Activated CD4-positive, alpha-beta T cell treated with anti-CD3 and anti-CD28 coated beads, Interleukin-2, amount 50 U/mL, for 24 hours (primary cell): ENCODE results near the gene SLC24A1.

ENCODE experiments used
- DNase-seq, 2 donors: peaks; one replicate each; pipeline ENCODE4 v3.0.0-alpha.2; 2020; ENCODE audit warnings: low read depth in 1 of 2, low spot score in 1 of 2

SLC24A1 gene

DNA sequence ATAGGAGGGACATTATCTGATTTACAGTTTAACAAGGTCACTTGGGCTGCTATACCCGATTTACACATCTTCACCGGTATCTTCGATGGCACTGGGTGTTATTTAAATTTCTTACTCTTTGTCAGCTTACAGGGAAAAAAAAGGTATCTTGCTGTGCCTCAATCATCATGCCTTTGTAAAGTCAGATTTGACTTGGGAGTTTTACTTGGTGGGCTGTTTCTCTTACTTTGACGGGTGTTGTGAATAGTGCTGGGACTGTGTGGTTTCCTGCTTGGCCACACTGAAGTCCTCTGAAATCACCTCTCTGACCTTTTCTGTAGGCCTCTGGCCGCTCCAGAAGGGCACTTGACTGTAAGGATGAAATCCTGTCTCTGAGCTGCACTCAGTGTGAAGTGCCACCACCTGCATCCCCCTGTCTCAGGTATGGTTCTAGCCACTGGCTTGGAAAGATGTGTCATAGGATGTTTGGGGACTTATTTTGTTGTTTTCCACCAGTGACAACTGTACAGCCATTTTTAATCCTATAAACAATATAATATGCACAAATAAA is 3.1 kb upstream of the SLC24A1 start:
- no peak for DNase-seq

DNA sequence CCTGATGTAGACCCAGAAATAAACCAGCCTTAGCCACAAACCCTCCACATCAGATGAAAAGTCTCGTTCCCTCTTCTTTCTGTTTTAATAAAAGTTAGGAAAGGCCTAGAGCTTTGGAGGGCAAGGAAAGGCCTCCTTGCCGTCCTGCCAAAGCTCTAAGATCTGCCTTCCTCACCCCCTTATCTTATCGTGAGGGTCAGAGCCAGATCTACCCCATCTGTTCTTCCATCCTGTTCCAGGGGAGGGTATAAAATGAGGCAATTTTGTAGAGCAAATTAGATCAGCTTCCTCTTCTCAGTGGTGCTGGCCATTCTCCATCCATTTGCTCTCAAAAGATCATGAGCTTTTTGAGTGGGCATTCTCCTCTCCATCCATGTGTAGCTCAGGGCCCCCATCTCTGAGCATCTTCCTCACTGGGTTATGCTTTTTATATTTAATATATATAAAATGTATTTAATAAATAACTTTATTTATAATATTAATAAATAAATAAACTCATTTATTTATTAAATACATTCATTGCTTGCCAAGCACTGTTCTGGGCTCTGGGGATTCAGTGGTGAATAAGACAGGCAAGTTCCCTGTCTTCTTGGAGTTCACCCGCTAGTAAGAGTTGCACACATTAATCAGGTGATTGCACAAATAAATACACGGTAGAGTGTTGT is 2.0 kb upstream of the SLC24A1 start:
- no peak for DNase-seq

DNA sequence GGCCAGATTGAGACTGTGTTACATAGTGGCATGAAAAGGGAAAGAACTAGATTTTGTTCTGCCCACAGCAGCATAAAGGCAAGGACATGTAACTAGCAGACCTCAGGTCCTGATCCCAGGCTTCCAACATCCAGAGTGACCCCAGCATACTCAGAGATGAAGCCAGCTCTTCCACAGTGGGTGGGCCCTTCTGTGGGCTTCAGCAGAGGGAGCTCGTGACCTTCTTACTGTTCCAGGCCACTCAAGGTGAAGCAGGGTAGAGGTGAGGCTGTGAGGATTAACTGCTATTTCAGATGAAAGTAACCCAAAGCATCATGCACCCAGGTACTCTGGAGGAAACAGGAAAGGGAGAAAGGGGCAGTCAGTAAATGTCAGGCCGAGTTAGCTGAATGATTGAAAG is 905 bp upstream of the SLC24A1 start:
- no peak for DNase-seq

DNA sequence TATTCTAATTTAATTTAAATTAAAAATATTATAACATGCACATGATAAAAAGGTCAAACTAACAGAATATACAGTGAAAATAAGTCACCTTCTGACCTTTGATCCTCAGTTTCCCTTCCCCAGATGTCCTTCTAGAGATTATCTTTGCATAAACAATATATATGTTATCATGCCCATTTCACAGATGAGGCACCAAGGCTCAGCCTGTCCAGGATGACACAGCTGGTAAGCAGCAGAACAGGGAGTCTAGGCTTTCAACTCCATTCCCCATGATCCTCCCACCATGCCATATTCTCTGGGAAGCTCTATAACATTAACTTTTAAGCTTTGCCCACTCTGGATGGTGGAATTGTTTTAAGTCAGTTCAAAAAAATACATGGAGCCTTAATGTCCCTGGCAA is 1.4 kb downstream of the SLC24A1 start:
- DNase-seq: no peak

DNA sequence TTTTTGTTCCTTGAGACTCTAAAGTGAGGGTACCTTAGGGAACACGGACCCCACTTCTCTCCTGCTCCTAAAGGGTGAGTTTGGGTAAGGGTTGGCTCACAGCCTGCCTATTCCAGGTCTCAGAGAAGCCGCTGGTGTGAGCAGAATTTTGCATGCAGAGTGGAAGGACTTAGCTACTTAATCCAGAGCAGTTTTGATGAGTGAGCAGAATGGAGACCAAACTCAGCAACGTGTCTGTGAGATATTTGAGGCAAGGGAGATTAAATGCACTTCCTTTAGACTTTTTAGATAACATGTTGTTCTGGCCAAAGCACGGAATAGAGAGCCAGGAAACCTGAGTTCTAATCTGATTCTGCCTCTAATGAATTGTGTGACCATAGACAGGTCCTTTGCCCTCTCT is 5.1 kb downstream of the SLC24A1 start:
- DNase-seq: no peak

DNA sequence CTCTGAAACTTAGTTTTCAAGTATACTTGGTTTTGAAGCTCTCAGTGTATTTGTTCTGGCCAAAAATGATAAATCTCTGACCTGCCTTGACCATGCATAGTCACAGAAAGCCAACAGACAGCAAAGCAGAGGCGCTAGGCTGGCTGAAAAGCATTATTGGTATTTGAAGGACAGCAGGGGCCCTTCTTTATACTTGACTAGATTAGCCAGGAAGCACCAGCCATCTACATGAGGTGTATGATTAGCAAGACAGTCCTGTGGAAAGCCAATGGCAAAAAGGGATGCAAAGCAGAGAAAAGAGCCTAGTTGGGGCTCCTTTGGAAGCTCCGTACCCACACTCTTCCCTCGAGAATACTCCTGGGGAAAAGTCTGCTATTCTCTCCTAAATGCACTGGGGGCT is 7.8 kb downstream of the SLC24A1 start:
- DNase-seq: no peak

DNA sequence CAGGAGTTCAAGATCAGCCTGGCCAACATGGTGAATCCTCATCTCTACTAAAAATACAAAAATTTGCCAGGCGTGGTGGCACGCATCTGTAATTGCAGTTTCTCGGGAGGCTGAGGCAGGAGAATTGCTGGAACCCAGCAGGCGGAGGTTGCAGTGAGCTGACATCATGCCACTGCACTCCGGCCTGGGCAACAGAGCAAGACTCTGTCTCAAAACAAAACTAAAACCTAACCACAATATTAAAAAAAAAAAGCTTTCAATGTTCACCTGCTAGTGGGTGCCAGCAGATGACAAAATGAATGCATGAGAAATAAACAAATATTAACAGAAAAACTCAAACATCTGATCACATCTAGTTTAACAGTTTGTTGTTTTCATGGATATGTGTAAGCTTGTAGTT is 9.0 kb downstream of the SLC24A1 start:
- DNase-seq: no peak

DNA sequence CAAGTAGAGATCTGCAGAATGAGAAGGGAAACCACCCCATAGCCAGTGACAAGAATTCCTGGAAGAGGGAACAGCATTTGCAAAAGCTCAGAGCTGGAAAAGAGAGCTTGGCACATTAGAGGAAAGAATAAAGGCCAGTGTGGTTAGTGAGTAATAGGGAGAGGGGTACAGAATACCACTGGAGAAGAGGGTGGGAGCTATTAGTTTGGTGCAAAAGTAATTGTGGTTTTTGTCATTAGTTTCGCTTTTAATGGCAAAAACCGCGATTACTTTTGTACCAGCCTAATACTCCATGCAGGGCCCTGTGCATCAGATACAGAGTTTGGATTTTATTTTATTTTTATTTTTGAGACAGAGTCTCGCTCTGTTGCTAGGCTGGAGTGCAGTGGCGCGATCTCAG is 9.8 kb downstream of the SLC24A1 start:
- no peak for DNase-seq

DNA sequence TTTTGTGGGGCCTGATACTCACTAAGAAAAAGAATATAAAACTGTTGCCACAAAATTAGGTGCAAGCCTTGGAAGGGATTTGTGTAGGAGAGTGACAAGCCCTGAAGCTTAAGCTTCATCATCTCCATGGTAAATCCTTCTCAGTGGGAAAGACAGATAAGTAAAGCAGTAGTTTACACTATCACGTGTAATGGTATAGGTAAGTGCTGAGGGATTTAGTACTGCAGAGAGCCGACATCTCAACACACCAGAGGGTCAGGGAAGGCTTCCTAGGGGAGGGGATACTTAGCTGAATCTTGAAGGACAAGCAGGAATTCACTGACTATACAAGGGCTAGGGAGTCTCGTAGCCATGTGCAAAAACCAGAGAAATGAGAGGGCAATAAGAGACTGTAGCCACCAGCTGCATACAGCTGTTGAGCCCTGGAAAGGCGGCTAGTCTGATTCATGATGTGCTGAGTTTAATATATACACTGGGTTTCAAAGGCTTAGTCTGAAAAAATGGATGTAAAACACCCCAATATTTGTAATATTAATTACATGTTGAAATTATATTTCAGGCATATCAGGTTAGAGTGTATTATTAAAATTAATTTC is 11.1 kb downstream of the SLC24A1 start:
- DNase-seq: no peak

DNA sequence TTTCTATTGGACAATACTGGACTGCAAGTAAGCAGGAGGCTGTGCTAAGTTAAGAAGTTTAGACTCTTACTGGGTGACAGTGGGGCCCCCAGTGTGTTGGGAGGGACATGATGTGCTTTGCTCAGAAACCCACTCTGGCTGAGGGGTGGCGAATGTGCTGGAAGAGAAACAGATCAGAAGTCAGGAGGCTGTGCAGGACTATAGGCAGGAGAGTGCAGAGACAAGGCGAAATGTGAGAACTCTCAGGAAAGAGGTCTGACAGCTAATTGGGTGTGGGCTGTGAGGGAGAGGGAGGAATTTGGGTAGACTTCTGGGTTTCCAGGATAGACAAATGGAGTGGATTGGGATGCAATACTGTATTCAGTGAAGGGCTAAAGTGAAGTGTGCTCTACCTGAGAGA is 12.0 kb downstream of the SLC24A1 start:
- no peak for DNase-seq

DNA sequence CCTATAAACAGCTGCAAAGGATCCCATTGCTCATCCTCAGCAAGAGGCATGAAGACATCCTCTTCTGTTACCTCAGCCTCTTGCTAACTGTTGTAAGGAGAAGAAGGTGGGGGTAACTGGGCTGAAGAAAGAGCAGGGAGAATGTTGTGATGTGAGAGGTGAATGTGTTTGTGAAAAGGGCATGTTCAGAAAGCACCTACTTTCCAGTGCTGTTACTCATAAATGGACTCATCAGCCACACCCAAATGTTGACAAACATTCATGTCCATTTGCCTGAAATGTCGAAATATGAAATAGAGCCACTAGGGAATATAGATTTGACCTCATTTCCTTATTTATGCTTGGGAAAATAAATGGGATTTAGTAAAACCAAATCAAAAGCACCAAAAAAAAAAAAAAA is 12.6 kb downstream of the SLC24A1 start:
- no peak for DNase-seq

DNA sequence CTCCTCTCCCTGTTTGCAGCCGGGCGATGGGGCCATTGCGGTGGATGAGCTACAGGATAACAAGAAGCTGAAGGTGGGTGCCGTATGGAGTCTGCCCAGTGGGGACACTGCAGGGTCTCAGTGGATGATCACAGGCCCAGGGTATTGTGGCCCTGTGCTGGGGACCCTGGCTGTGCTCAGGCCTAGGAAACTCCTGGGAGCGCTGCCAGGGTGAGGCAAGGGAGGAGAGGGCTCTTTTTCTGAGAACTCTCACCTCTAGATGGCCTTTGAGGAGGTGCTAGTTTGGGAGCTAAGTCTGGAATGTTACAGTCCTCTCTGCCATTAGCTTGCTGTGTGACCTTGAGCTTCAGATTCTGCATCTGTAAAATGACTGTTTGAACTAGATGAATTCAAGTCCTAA is 16.4 kb downstream of the SLC24A1 start:
- DNase-seq: no peak

DNA sequence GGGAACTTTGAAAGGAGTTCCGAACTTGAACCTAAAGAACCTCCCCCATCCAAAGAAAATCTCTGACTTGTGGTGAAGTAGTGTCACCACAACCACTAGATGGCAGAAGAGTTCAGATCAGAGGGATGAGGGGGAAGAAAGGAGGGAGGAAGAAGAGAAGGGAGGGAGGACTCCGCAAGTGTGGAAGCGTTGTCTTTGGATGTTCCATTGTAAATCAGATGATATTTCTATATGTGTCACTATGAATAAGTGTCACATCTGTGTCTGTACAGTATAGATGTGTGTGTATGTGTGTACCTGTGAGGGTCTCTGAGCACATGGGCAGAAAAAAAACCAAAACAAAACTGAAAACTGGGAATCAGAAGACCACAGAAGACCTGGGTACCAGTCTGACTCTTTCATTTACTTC is 16.9 kb downstream of the SLC24A1 start:
- peak in 1 of 2 donors; percentile 35 for DNase-seq

DNA sequence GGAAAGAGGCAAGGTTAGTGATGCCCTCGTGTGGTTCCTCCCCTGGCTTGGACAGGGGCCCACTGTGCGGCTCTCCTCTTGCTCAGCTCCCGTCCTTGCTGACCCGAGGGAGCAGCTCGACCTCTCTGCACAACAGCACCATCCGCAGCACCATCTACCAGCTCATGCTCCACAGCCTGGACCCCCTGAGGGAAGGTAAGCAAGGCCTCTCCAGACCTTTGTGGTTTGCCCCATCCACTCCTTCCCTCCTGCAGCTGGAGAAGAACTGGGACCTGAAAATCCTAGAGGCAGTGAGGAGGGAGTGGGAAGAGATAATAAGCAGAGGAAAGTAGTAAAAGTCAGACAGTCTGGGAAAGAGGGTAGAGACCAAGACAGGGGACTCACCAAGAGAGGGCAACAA is 17.8 kb downstream of the SLC24A1 start:
- no peak for DNase-seq

DNA sequence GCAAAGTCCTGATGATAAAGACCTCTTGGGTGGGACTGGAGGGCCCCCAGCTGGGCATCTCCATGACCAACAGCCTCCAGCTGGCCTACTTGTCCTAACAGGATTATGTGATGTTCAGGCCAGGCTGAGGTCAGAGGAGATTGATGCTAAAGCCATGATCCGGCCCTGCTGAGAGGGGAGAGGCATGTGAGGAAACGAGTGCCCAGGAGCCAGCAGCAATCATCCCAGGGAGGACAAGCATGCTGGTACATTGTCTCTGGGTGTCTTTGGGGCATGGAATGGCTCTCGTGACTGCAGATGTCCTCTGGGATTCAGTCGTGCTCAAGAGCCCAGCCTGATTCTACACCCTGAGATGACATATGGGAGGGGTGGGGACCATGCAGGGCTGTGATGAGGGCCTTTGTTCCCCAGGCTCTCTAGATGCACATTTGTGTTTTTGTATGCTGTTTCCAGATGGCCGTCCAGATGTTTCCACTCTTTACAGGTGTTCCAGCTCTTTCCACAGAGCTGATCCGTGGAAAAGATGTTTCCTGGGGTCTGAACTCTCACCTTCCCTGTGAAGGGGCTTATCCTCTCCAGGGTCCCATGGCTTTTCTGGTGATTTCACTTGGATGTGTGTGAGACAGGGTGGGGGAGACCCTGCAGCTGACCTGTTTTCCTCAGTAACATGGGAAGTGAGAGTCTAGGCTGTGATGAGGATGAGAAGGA is 20.2 kb downstream of the SLC24A1 start:
- DNase-seq: no peak

DNA sequence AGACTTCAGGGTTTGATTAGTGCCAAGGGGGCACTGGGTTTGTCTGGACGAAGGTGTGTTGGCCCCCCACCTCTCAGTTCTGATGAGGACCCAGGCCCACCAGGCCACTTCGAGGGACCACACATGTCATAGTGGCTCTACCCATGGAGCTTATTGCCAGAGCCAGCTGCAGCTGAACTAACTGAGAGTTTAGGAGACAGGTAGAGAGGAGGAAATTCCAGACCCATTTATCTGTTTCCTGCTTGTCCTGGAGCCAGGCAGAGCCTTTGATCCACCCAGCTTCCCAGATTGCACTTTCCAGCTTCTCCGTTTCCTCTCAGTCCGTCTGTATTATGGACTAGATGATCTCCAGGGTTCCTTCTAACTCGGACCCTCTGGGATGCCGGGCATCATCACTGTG is 20.9 kb downstream of the SLC24A1 start:
- no peak for DNase-seq

DNA sequence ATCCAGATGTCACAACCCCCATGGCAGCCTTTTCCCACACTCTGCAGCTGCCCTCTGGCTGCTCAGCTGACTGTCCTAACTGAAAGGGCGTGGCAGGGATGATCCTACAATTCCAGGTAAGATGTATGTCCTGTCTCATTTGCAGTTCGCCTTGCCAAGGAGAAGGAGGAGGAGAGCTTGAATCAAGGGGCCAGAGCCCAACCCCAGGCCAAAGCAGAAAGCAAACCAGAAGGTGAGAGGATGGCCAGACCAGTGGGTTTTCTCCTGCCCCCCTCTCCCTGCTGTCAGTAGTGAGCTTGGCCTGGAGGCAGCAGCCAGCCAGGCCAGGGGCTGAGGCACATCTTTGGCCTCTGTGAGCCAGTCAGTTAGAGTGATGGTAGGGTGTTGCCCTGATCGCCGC is 22.5 kb downstream of the SLC24A1 start:
- no peak for DNase-seq

DNA sequence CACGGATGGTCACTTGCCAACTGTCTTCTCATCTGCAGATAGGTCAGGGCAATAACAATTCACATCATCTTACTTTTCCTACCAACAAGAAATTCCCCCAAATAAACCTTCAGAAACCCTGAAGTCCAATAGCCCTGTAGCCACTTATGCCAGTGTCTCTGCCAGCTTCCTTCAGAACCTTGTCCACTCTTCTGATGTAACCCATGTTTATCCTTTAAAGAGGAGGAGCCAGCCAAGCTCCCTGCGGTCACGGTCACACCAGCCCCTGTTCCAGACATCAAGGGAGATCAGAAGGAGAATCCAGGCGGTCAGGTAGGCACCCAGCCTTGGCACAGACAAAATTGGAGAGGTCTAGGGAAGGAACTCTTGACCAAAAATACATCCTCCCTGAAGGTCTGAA is 23.7 kb downstream of the SLC24A1 start:
- DNase-seq: no peak

DNA sequence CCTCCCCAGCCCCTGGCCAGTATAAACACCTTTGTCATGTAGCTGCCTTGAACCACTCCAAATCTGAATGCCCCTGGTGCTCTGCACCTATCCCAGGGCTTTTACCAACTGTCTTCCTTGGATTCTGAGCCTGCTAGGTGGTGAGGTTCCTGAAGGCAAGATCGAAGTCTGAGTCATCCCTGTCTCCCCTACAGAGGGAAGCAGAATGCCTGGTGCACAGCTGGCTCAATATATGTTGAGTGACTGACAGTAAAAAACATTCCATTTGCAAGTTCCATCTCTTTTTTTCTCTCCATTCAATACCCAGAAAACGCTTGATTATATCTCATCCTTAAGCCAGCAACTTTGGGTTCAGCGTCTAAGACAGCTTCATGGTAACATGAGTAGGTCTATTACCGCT is 24.7 kb downstream of the SLC24A1 start:
- DNase-seq: no peak

DNA sequence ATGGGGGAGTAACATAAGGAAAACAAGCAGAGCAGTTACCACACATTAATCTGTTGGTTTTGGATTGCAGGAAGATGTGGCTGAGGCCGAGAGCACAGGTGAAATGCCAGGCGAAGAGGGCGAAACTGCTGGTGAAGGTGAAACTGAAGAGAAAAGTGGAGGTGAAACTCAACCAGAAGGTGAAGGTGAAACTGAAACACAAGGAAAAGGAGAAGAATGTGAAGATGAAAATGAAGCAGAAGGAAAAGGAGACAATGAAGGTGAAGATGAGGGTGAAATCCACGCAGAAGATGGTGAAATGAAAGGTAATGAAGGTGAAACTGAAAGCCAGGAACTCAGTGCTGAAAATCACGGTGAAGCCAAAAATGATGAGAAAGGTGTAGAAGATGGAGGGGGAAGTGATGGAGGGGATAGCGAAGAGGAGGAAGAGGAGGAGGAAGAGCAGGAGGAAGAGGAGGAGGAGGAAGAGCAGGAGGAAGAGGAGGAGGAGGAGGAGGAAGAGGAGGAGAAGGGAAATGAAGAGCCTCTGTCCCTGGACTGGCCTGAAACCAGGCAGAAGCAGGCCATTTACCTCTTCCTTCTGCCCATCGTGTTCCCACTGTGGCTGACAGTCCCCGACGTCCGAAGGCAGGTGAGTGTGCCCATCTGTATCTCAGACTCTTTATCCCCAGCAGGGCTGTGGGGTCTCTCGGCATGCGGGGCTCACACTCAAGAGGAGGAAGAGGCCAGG is 28.7 kb downstream of the SLC24A1 start:
- no peak for DNase-seq

DNA sequence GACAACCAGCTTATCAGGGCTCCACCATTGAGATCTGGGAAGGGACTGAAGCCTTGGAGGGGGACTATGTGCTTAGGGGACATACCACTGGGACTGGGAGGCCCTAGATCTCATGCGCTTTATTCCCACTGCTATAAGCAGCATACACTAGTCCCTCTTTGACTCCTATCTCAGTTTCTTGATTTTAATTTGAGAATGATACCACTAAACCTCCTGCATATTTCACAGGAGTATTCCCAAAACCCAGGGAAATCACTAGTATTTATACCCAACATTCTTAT is 29.2 kb downstream of the SLC24A1 start:
- DNase-seq: no peak
